NCI-H510A treated with DMSO at 0.1 percent for 48 hours (cell line): Measurements from ENCODE around the gene RSAD1.
"Not testable (repeated sequence)": the region's sequence is repeated elsewhere in the genome, so short reads cannot be mapped to it uniquely, and the experiment has no call there.

Experiments used
- DNase-seq: peaks from one replicate; lab custom pipeline; 2025; lab: John Stamatoyannopoulos, UW

The RSAD1 gene

DNA sequence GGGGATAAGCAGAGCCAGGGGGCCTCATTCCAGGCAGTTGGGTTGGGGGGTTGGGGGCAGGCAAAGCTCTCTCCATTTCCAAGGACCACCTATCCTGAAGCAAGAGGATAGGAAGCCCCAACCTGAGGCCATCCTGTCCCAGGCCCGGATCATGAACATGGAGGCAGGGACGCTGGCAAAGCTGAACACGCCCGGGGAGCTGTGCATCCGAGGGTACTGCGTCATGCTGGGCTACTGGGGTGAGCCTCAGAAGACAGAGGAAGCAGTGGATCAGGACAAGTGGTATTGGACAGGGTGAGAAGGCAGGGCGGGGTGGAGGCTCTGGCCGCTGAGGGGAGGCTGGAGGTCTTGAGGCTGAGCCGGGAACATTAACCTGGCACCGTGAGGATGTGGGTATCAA is 6.4 kb upstream of the RSAD1 start:
- DNase-seq, result no peak

DNA sequence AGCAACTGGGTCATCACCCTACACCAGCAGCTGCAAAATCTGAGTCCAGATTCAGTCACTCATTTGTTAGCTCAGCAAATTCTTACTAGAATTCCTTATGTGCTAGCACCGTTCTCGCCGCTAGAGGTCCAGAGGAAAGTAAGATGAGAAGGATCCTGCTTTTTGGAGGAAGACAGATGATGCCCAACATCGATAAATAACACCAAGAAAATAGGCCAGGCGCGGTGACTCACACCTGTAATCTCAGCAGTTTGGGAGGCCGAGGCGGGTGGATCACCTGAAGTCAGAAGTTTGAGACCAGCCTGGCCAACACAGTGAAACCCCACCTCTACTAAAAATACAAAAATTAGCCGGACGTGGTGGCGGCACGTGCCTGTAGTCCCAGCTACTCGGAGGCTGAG is 5.9 kb upstream of the RSAD1 start:
- DNase-seq, result not testable (repeated sequence)

DNA sequence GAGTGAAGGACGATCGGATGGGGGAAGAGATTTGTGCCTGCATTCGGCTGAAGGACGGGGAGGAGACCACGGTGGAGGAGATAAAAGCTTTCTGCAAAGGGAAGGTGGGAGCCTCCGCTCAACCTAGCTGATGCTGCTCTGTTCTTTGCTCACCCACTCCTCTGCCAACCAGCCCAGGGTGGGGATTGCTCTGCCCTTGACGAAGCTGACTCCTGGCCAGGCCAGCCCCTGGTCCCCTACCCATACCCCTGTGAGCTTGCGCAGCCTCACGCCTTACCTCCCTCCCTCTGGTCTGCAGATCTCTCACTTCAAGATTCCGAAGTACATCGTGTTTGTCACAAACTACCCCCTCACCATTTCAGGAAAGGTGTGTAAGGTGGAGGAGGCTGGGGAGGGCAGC is 4.8 kb upstream of the RSAD1 start:
- DNase-seq, result no peak

DNA sequence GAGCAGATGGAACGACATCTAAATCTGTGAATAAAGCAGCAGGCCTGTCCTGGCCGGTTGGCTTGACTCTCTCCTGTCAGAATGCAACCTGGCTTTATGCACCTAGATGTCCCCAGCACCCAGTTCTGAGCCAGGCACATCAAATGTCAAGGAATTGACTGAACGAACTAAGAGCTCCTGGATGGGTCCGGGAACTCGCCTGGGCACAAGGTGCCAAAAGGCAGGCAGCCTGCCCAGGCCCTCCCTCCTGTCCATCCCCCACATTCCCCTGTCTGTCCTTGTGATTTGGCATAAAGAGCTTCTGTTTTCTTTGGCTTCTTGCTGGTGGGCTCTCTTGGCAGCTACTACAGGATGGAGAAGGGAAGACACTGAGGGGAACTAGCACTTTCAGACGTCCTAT is 4.1 kb upstream of the RSAD1 start:
- DNase-seq, result no peak

DNA sequence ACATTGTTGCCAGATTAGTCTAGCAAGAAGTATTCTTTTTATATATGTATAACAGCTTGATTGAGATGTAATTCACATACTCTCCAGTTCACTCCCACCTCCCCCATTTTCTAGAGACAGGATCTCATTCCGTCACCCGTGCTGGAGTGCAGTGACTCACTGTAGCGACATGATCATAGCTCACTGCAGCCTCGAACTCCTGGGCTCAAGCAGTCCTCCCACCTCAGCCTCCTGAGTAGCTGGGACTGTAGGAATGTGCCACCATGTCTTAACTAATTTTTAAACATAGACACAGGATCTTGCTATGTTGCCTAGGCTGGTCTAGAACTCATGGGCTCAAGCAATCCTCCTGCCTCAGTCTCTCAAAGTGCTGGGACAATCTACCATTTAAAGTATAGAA is 3.3 kb upstream of the RSAD1 start:
- no peak for DNase-seq

DNA sequence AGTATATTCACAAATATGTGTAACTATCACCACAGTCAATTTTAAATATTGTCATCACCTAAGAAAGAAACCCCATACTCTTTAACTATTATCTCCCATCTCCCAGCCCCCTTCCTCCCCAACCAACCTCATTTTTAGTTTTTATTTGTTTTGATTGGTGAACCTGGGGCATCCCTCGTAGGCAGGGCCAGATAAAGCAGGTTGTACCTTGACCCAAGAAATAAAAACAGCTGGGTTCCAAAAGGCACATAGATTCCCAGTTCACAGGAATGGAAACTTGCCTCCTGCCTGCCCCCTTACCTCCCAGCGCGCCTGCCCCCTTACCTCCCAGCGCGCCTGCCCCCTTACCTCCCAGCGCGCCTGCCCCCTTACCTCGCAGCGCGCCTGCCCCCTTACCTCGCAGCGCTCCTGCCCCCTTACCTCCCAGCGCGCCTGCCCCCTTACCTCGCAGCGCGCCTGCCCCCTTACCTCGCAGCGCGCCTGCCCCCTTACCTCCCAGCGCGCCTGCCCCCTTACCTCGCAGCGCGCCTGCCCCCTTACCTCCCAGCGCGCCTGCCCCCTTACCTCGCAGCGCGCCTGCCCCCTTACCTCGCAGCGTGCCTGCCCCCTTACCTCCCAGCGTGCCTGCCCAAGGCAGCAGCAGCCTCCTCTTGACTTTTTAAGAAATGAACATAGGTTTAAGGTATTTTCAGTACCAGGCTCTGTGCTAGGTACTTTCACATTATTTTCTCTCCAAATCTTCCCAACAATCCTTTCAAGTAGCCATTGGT is 2.7 kb upstream of the RSAD1 start:
- not testable (repeated sequence) for DNase-seq

DNA sequence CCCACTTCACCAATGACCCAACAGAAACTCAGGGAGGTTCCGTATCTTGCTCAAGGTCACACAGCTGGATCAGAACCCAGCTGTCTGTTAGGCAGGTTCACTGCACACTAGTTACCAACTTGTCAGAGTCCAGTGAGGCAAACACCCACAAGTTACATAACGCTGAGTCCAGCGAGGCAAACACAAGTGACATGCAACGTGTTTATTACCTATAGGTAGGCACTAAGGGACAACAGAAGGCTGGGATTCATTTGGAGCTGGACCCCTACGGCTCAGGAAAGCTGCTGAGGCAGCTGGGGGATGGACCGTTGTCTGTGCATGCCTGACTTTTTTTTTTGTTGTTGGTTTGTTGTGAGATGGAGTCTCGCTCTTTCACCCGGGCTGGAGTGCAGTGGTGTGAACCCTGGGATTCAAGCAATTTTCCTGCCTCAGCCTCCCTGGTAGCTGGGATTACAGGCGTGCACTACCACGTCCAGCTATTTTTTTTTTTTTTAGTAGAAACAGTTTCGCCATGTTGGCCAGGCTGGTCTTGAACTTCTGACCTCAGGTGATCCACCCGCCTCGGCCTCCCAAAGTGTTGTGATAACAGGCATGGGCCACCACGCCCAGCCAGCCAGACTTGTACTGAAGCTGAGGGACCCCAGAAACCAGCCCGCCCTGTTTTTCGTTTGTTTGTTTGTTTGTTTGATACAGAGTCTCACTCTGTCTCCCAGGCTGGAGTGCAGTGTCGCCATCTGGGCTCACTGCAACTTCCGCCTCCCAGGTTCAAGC is 1.9 kb upstream of the RSAD1 start:
- no peak for DNase-seq

DNA sequence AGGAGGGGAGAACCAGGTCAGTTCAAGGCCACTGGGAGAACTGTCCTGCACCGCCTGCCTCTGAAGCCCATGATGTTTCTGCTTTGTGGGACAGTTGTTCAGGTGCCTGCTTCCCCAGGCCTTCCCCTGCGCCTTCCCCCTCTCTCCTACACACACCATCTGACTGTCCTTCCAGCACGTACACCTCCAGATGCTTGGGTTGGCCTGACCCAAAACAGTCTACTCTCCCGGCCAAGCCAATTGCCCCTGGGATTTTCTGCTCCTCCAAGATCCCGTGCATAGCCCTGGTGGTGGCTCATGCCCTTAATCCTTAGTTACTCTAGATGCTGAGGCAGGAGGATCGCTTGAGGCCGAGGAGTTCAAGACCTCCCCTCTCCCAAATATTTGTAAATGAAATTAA is 684 bp upstream of the RSAD1 start:
- DNase-seq, result no peak

DNA sequence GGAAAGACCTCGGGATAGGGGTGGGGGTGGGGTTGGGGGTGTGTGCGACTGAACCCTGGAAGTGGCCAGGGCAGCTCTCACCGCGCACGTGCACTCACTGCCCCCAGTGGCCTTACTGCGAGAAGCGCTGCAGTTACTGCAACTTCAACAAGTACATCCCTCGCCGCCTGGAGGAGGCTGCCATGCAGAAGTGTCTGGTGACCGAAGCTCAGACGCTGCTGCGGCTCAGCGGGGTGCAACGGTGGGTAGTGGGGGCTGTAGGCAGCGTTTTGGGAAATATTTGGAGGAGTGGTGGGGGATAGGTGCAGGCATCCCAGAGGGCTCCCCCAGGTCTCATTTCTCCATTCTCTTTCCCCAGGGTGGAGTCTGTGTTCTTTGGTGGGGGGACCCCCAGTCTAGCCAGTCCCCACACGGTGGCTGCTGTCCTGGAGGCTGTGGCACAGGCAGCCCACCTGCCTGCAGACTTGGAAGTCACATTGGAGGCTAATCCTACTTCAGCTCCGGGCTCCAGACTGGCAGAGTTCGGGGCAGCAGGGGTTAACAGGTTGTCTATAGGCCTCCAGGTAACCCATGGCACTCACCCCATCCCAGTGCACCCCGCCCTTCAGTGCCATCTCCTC is 972 bp downstream of the RSAD1 start:
- DNase-seq, result peak; percentile 85

DNA sequence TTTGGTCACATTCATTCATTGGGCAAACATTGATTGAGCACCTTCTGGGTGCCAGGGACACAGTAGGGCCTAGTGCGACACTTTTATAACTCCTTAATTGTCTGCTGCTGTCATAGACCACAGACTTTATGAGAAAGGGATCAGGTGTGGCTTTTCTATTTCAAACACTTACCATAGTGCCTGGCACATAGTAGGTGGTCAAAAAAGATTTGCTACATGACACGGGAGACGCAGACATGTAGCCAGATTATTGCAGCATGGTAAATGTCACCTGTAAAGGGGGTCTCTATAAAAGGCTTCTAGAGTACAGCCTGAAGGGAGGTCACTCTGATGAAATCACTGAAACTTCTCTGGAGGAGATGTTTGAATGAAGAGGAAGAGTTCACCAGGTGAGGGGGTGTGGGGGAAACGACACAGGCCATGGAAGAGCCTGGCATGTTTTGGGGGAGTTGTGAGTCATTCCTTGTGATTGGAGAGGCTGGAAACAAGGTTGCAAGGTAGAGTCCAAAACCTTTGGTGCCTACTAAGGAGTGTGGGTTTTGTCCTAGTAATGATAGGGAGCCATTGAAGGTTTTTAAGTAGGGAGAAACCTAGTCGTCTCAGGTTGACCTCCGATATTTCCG is 1.6 kb downstream of the RSAD1 start:
- DNase-seq, result no peak

DNA sequence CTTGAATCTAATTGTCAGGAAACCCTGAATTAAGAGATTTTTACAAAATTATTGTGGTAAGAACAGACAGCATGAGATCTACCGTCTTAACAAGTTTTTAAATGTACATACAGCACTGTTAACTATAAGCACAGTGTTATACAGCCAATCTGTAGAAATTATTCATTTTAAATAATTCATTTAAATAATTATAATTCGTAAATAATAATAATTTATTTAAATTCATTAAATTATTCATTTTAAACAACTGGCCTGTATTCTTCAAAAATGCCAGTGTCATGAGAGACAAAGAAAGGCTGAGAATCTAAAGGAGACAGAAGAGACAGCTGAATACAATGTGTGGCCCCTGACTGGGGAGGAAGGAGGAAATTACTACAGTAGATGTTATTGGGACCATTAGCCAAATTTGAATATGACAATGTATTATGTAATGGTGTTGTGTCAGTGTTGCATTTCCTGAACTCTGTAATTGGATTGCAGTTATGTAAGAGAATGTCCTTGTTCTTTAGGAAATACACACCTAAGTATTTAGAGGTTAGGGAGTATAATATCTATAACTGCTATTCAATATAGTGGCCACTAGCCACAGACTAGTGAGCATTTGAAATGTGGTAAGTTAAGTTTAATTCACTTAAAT is 2.3 kb downstream of the RSAD1 start:
- no peak for DNase-seq

DNA sequence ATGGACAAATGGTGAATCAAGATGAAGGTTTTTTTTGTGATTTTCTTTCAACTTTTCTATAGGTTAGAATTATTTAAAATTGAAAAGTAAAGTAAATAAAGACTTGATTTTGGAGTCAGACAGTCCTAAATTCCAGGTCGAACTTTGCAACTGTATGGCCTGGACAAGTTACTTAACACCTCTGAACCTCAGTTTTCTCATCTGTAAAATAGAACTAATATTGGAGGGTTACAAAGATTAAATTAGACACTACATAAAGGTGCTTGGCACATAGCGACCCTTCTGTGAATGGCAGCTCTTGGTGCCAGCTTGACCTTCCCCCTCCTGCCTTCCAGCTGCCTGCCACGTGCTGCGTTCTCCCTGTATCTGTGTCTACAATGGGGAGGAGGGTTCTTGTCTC is 3.0 kb downstream of the RSAD1 start:
- no peak for DNase-seq

DNA sequence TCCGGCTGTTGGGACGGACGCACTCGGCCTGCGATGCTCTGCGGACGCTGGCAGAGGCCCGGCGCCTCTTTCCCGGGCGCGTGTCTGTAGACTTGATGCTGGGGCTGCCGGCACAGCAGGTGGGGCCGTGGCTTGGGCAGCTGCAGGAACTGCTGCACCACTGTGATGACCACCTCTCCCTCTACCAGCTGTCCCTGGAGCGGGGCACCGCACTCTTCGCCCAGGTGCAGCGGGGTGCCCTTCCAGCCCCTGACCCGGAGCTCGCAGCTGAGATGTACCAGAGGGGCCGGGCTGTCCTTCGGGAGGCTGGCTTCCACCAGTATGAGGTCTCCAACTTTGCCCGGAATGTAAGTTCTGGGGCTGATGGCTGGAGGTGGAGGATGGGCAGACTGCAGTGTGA is 3.5 kb downstream of the RSAD1 start:
- no peak for DNase-seq

DNA sequence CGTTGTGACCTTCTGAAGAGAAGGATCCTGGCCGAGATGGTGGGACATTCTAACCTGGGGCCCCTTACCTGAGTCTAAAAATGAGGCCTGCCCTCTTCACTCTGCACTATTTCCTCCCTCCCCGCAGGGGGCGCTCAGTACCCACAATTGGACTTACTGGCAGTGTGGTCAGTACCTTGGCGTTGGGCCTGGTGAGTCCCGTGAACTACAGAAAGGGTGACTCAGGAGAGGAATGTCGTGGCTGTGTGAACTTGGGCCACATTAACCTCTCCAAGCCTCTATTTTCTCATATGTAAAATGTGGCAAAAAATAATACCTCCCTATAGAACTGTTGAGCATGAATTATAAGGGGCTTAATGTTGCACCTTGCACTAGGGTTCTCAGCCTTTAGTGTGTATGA is 3.9 kb downstream of the RSAD1 start:
- DNase-seq, result peak; percentile 90

DNA sequence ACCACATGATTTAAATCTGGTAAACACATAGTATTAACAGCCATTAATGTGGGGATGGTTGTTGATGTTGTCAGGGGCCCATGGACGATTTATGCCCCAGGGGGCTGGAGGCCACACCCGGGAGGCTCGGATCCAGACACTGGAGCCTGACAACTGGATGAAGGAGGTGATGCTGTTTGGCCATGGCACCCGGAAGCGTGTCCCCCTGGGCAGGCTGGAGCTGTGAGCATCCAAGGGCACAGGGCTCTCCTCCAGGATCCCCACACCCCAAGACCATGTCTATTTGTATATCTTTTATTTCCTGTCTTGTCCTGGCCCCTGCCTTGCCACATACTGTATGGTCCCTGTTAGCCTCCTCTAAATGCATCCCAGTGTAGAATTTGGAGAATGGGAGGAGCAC is 4.6 kb downstream of the RSAD1 start:
- no peak for DNase-seq

DNA sequence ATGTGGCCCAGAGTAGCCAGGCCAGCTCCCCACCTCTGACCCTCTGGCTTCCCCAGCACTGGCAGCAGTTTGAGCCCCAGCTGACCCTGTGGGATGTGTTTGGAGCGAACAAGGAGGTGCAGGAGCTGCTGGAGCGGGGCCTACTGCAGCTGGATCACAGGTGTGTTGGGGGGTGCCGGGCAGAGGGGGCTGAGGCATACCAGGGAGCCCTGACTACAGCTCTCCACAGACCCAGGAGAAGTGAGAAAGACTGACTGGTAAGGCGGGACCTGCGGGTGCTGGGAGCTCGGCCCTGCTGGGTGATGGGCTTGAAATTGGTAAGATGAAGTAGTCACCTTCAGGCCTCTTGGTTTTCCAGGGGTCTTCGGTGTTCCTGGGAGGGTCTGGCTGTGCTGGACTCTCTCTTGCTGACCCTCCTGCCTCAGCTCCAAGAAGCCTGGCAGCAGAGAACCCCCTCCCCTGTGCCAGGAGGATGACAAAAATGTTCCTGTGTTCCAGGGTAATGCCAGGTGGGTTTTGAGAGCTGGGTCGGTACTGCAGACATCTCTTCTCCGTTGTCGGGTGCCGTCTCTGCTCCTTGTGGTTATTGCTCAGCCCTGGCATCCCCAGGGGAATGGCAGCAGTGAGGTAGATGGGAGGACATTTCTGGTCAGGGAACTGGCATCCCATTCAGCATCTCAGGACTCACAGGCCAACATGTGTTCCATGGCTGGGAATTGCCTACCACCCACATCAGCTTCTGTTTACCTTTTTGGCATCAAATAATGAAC is 5.9 kb downstream of the RSAD1 start:
- no peak for DNase-seq

DNA sequence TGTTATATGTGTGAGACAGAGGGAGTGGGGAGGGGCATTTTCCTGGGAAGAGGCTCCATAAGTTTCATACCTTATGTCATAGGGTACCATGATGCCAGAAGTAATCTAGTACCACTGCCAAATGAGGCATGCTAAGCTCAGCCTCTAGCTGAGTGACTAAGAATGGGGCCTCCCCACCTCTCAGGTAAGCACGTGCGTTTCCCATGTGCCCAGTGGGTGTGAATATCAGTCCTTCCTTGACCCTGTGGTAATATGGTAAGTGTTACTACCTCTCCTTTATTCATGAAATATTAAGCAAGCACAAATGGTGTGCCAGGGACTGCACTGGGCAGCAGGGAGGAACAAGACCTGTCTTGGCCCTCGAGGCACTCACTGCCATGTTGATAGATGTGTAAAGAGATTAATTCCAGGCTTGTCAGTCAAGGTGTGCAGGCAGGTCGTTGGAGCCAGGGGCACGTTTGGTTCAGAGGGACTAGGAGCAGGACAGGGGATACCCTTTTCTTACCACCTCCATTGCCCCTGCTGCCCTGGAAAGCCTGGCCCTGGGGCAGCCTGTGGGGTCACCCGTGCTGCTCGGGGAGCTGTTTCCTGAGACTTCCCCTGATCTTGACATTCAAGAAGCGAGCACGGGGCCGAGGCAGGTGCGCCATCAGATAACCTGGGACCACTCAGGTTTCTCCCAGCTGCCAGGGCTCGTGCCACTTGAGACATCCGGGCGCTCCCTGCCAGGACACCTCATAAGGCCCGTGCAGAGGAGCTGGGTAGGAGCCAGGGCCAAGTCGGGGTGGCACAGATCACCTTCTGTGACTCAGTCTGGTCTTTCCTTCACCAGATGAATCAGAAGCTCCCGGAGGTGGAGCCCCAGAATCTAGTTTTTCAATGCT is 8.8 kb downstream of the RSAD1 start:
- no peak for DNase-seq

DNA sequence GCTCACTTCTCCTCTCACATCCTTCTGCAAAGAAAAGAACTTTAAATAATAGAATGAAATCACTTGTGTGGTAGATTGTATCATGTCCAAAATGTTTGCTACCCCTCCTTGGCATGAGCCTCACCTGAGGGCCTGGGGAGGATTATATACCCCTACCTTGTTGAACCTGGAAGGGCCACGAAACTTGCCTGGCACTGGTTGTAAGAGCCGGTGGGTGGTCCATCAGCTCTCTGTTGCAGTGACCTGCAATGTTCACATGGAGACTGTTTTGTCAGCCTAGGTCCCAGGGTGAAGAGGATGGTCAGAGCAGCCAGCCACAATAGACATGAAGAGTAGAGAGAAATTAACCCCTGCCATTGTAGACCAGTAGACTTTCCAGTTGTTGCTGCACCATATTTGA is 10.2 kb downstream of the RSAD1 start:
- DNase-seq, result no peak

DNA sequence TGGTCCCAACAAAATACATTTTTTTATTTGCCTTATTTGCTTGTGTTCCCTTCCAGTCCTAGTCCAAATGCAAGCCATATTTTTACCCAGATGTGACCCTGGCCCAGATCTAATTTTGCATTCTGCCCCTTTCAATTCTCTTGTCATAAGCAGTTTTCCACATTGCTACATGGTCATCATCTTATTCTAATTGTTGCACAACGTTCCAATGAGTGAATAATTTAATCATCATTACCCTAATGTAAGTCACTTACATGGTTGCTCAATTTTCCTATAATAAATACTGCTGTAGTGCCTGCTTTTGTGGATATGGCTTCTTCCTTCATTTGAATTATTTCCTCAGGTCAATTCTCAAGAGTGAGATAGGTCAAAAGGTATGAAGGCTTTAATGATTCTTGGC is 12.8 kb downstream of the RSAD1 start:
- no peak for DNase-seq

DNA sequence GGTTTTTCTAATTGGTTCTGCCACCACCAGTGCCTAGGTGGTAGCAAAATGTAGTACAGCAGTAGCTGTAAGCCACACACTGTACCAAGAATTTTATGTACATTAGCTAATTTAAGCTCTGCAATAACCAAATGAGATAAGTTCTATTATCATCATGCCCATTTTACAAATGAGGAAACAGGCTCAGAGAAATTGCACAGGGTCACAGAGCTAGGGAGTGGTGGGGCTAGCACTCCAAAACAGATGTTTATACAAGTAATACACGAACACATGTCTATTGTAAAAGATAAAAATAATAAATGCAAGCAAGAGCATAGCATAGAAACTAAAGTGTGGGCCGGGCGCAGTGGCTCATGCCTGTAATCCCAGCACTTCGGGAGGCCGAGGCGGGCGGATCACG is 13.6 kb downstream of the RSAD1 start:
- no peak for DNase-seq

DNA sequence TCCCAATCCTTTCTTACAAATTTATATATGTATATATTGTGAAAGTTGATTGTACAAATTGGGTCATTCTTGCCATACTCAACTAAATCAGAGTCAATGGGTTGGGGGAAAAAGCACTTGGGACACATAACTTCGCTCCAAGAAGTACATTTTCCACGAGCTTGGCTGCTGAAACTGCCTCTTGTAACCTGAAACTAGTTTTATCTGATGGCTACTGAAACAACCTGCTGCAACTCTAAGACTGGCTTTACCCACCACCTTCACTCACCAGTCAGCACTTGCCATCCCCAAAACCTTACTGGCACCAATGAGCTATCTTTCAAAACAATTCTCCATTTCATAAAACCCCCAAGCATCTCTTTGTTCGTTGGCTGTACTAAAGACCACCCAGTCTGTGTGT is 15.1 kb downstream of the RSAD1 start:
- no peak for DNase-seq
